ENCODE results near the gene TFPI. TPM values are rescaled to one million over a fixed set of nuclear protein-coding genes. Genes with fewer than 3 reads are reported as not detected.

TFPI gene
- total and polyA plus RNA-seq, 2 donors, result 16.1 to 33.4 TPM

DNA sequence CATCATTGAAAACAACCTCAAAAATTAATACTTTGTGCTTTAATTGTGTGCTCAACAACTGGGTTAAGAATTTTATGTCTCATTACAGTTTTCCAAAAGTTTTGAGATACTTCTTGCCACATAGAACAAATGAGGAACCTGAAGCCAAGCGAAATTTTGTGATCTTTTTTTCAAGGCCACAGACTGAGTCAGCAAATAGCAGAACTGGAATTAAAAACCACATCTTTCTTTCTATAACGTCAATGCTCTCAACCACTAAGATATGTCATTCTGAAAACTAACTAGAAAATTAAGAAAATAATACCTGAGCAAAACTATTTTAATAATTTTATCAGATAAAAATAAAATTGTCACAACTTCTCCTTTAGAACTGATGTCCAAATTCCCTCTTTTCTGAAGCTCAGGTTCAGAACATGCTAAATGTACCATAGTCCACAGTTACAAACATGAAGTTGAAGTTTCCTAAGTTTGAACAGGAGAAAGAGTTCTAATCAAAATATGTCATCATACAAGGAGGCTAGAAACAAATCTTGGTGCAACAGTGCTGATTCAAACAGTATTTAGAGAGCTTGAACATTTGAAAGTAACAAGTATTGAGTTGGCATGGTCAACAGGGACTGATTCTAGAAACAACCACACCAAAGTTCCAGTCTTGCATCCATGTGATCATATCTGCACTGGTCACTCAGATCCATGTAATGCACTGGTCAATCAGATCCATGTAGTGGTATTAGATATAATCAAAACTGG, 78.6 kb downstream of the TFPI start:
- DNase-seq (ENCODE audit: low read depth in 6 of 9, low spot score in 9 of 9), result peak in 1 of 9 donors; percentile 10
- no peaks in the 10 kb centered on the region for H3K9me3 ChIP-seq (ENCODE audit: control insufficient read depth in 2 of 2, insufficient read depth in 1 of 2, low read length in 1 of 2)
- WGBS, result 24% methylated on average over 2 of the region's 2 CpGs
- H3K27me3 ChIP-seq (ENCODE audit: control insufficient read depth in 2 of 2, insufficient read depth in 1 of 2, low read length in 1 of 2), result no peaks in the 10 kb centered on the region
- H3K4me3 ChIP-seq (ENCODE audit: low read length in 2 of 2), result no peak overlapping the region
- H3K27ac ChIP-seq (ENCODE audit: low read depth in 1 of 2, low read length in 1 of 2), result no peak overlapping the region
- H3K4me1 ChIP-seq (ENCODE audit: control insufficient read depth in 2 of 2, insufficient read depth in 2 of 2, low read length in 2 of 2), result no peaks in the 10 kb centered on the region
- H3K36me3 ChIP-seq (ENCODE audit: control insufficient read depth in 2 of 2, insufficient read depth in 2 of 2, low read length in 1 of 2), result no peaks in the 10 kb centered on the region

- H3K4me1 ChIP-seq (ENCODE audit: control insufficient read depth in 2 of 2, insufficient read depth in 2 of 2, low read length in 2 of 2), result no peaks in the 10 kb centered on the region
- no peaks in the 10 kb centered on the region for H3K9me3 ChIP-seq (ENCODE audit: control insufficient read depth in 2 of 2, insufficient read depth in 1 of 2, low read length in 1 of 2)
- no peaks in the 10 kb centered on the region for H3K36me3 ChIP-seq (ENCODE audit: control insufficient read depth in 2 of 2, insufficient read depth in 2 of 2, low read length in 1 of 2)
- H3K27me3 ChIP-seq (ENCODE audit: control insufficient read depth in 2 of 2, insufficient read depth in 1 of 2, low read length in 1 of 2), result no peaks in the 10 kb centered on the region
- no peak overlapping the region for H3K4me3 ChIP-seq (ENCODE audit: low read length in 2 of 2)
- H3K27ac ChIP-seq (ENCODE audit: low read depth in 1 of 2, low read length in 1 of 2), result no peak overlapping the region
- no peak for DNase-seq (ENCODE audit: low read depth in 6 of 9, low spot score in 9 of 9)
- 93% methylated on average over 2 of the region's 2 CpGs for WGBS
These were observed 83.5 kb downstream of the TFPI start for GRCh38 chr2:187470698-187471097.

- no peaks in the 10 kb centered on the region for H3K4me1 ChIP-seq (ENCODE audit: control insufficient read depth in 2 of 2, insufficient read depth in 2 of 2, low read length in 2 of 2)
These were observed 84.7 kb downstream of the TFPI start for GRCh38 chr2:187469538-187469937.

GRCh38 chr2:187468262-187468661, 86.0 kb downstream of the TFPI start:
- Histone ChIP-seq H3K27ac (ENCODE audit: low read depth in 1 of 2, low read length in 1 of 2) (no peak overlapping the region), H3K27me3 (ENCODE audit: control insufficient read depth in 2 of 2, insufficient read depth in 1 of 2, low read length in 1 of 2) (no peaks in the 10 kb centered on the region), H3K4me3 (ENCODE audit: low read length in 2 of 2) (no peak overlapping the region), H3K9me3 (ENCODE audit: control insufficient read depth in 2 of 2, insufficient read depth in 1 of 2, low read length in 1 of 2) (no peaks in the 10 kb centered on the region), H3K4me1 (ENCODE audit: control insufficient read depth in 2 of 2, insufficient read depth in 2 of 2, low read length in 2 of 2) (no peaks in the 10 kb centered on the region), H3K36me3 (ENCODE audit: control insufficient read depth in 2 of 2, insufficient read depth in 2 of 2, low read length in 1 of 2) (no peaks in the 10 kb centered on the region)
- DNase-seq (ENCODE audit: low read depth in 6 of 9, low spot score in 9 of 9), result no peak

More at GRCh38 chr2:187469538-187469937, 84.7 kb downstream of the TFPI start:
- no peak for DNase-seq (ENCODE audit: low read depth in 6 of 9, low spot score in 9 of 9)
- H3K36me3 ChIP-seq (ENCODE audit: control insufficient read depth in 2 of 2, insufficient read depth in 2 of 2, low read length in 1 of 2), result no peaks in the 10 kb centered on the region
- H3K27me3 ChIP-seq (ENCODE audit: control insufficient read depth in 2 of 2, insufficient read depth in 1 of 2, low read length in 1 of 2), result no peaks in the 10 kb centered on the region
- H3K27ac ChIP-seq (ENCODE audit: low read depth in 1 of 2, low read length in 1 of 2), result no peak overlapping the region
- H3K9me3 ChIP-seq (ENCODE audit: control insufficient read depth in 2 of 2, insufficient read depth in 1 of 2, low read length in 1 of 2), result no peaks in the 10 kb centered on the region
- no peak overlapping the region for H3K4me3 ChIP-seq (ENCODE audit: low read length in 2 of 2)

GRCh38 chr2:187466129-187466792, 88.0 kb downstream of the TFPI start:
- Histone ChIP-seq H3K27ac (ENCODE audit: low read depth in 1 of 2, low read length in 1 of 2) (no peak overlapping the region), H3K27me3 (ENCODE audit: control insufficient read depth in 2 of 2, insufficient read depth in 1 of 2, low read length in 1 of 2) (no peaks in the 10 kb centered on the region), H3K4me3 (ENCODE audit: low read length in 2 of 2) (no peak overlapping the region), H3K4me1 (ENCODE audit: control insufficient read depth in 2 of 2, insufficient read depth in 2 of 2, low read length in 2 of 2) (no peaks in the 10 kb centered on the region), H3K36me3 (ENCODE audit: control insufficient read depth in 2 of 2, insufficient read depth in 2 of 2, low read length in 1 of 2) (no peaks in the 10 kb centered on the region), H3K9me3 (ENCODE audit: control insufficient read depth in 2 of 2, insufficient read depth in 1 of 2, low read length in 1 of 2) (no peaks in the 10 kb centered on the region)
- WGBS, result 96% methylated on average over 2 of the region's 2 CpGs
- no peak for DNase-seq (ENCODE audit: low read depth in 6 of 9, low spot score in 9 of 9)

DNA sequence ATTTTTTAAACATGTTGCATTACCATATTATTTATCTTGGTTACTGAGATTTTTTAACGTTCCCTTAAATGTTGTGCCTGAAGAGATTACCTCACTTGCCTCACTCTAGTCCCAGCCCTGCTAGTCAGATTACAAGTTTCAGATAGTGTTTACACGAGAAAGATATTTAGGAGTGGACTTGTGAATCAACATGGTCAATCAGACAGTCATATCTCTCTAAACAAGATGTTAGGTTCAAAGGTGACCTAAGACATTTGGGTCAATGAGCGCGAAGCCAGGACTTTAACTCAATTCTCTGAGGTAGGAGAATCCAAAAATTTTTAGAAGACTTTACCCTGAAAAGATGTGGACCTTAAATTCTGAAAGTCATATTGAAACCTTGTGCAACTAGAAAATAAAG, 91.4 kb downstream of the TFPI start:
- DNase-seq (ENCODE audit: low read depth in 6 of 9, low spot score in 9 of 9), result no peak
- Histone ChIP-seq H3K4me3 (ENCODE audit: low read length in 2 of 2) (no peak overlapping the region), H3K27ac (ENCODE audit: low read depth in 1 of 2, low read length in 1 of 2) (no peak overlapping the region), H3K36me3 (ENCODE audit: control insufficient read depth in 2 of 2, insufficient read depth in 2 of 2, low read length in 1 of 2) (no peaks in the 10 kb centered on the region), H3K9me3 (ENCODE audit: control insufficient read depth in 2 of 2, insufficient read depth in 1 of 2, low read length in 1 of 2) (no peaks in the 10 kb centered on the region), H3K27me3 (ENCODE audit: control insufficient read depth in 2 of 2, insufficient read depth in 1 of 2, low read length in 1 of 2) (no peaks in the 10 kb centered on the region), H3K4me1 (ENCODE audit: control insufficient read depth in 2 of 2, insufficient read depth in 2 of 2, low read length in 2 of 2) (no peaks in the 10 kb centered on the region)
- WGBS, result 47% methylated on average over 4 of the region's 4 CpGs

DNA sequence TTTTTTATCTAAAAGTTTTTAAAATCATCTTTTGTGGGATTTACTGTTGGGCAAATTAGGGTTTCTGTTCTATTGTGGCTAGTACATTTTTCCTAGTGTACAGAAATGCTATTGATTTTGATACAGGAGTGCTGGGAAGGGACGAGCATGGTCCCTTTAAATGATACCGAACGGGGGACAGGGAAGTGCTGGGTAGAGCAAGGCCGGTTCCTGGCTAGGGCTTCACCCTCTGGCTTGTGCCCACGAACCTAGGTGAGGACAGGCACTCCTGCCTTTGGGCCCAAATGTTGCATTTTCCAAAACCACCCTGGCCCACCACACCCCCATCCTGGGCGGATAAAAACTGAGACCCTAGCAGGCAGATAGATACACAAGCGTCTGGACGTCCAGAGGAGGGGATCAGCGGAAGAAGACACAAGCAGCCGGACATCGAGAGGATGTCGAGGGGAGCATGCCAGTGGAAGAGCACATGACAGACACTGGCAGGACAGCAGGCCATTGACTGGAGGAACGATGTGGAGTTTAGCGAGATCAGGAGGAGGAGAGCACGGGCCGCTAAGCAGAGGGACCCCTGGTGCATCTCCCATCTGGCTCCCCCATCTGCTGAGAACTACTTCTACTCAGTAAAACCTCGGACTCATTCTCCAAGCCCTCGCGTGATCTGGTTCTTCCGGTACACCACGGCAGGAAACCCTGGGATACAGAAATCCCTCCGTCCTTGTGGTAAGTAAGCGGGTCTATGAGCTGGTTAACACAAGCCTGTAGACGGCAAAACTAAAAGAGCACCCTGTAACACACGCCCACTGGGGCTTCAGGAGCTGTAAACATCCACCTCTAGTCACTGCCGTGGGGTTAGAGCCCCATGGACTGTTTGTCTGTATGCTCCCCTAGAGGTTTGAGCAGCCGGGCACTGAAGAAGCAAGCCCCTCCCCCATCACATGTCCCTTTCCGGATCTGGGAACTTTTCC, 92.7 kb downstream of the TFPI start:
- Histone ChIP-seq H3K27me3 (ENCODE audit: control insufficient read depth in 2 of 2, insufficient read depth in 1 of 2, low read length in 1 of 2) (no peaks in the 10 kb centered on the region), H3K4me1 (ENCODE audit: control insufficient read depth in 2 of 2, insufficient read depth in 2 of 2, low read length in 2 of 2) (no peaks in the 10 kb centered on the region), H3K4me3 (ENCODE audit: low read length in 2 of 2) (no peak overlapping the region), H3K27ac (ENCODE audit: low read depth in 1 of 2, low read length in 1 of 2) (no peak overlapping the region), H3K9me3 (ENCODE audit: control insufficient read depth in 2 of 2, insufficient read depth in 1 of 2, low read length in 1 of 2) (no peaks in the 10 kb centered on the region), H3K36me3 (ENCODE audit: control insufficient read depth in 2 of 2, insufficient read depth in 2 of 2, low read length in 1 of 2) (no peaks in the 10 kb centered on the region)
- no peak for DNase-seq (ENCODE audit: low read depth in 6 of 9, low spot score in 9 of 9)
- WGBS, result 95% methylated on average over 28 of the region's 28 CpGs

- H3K9me3 ChIP-seq (ENCODE audit: control insufficient read depth in 2 of 2, insufficient read depth in 1 of 2, low read length in 1 of 2), result no peaks in the 10 kb centered on the region
- no peaks in the 10 kb centered on the region for H3K27me3 ChIP-seq (ENCODE audit: control insufficient read depth in 2 of 2, insufficient read depth in 1 of 2, low read length in 1 of 2)
- H3K4me3 ChIP-seq (ENCODE audit: low read length in 2 of 2), result no peak overlapping the region
- 60% methylated on average over 2 of the region's 2 CpGs for WGBS
- no peak overlapping the region for H3K27ac ChIP-seq (ENCODE audit: low read depth in 1 of 2, low read length in 1 of 2)
- H3K4me1 ChIP-seq (ENCODE audit: control insufficient read depth in 2 of 2, insufficient read depth in 2 of 2, low read length in 2 of 2), result no peaks in the 10 kb centered on the region
- DNase-seq (ENCODE audit: low read depth in 6 of 9, low spot score in 9 of 9), result no peak
- H3K36me3 ChIP-seq (ENCODE audit: control insufficient read depth in 2 of 2, insufficient read depth in 2 of 2, low read length in 1 of 2), result no peaks in the 10 kb centered on the region
These were observed 95.0 kb downstream of the TFPI start for GRCh38 chr2:187459256-187459655.
